HG03064 (cell line): ENCODE results near the gene FST.

Experiments
- ATAC-seq: cut with Tn5 transposase; IDR thresholded peaks from one replicate; pipeline ENCODE4 v1.9.1; 2021; ENCODE audit warnings: low read depth; ENCODE audit not compliant: unreplicated experiment

FST gene

GRCh38 chr5:53508125-53508524 is 27.7 kb downstream of the FST start:
- ATAC-seq: no peak

GRCh38 chr5:53512539-53512938 is 32.1 kb downstream of the FST start:
- no peak for ATAC-seq

- ATAC-seq: no peak
Observed at GRCh38 chr5:53515988-53516387, 35.6 kb downstream of the FST start.

- ATAC-seq: no peak
Observed at GRCh38 chr5:53520813-53521212, 40.4 kb downstream of the FST start.
